ENCODE results near the gene MBTPS1. TPM values are rescaled to one million over a fixed set of nuclear protein-coding genes. Genes with fewer than 3 reads are reported as not detected.

MBTPS1 gene
- total and polyA plus RNA-seq, 10 of the 15 experiments (the other 5 are each of a cell fraction or from before 2014, with no cell fraction given), result 1.3 to 43.9 (median 35.2) TPM

DNA sequence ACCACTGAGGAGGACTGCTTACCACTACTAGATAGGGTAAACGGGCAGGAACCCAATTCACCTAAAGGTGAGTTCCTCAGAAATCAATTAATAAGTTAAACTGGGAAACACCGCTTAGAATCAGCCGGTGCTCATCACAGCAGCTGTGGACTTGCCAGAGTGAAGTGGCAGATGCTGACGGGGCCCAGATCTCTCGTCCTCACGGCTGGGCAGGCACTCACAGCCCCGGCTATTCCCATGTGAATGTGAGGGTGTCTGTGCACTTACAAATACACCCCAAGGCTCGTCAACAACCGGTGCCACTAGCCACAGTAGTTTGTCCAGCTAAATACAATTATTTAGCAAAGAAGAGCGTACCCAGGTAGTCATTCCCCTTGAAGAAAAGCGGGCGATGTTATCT, 29.7 kb downstream of the MBTPS1 start:
- BruUV-seq (replicated peaks), result no TSS peak
- ATAC-seq (no peak), DNase-seq (ENCODE audit: low read depth, low spot score) (no peak), FAIRE-seq (no peak)
- H3K27ac ChIP-seq (ENCODE audit: control insufficient read depth, insufficient read depth), result no peak overlapping the region
- SMC1A ChIA-PET (ENCODE audit: uncharacterized antibody, unreplicated experiment), result interaction anchor here (0.9 to 7.1 kb wide), 6 partner anchors 21 to 100 kb away, joined by 3 to 61 read pairs (median 5); partner anchors contain the start of gene TAF1C
- H4K20me1 ChIP-seq (ENCODE audit: control insufficient read depth, insufficient read depth), result peaks cover 10% of the 10 kb centered on the region
- RAD21 ChIA-PET (ENCODE audit: unreplicated experiment), result interaction anchor here (3.2 to 7.3 kb wide), 2 partner anchors 88 to 100 kb away, joined by 13 to 49 read pairs; partner anchors contain the start of gene TAF1C
- H3K79me2 ChIP-seq (ENCODE audit: control insufficient read depth, insufficient read depth, low read length), result no peaks in the 10 kb centered on the region
- H3K27me3 ChIP-seq (replicated peaks in 1 of 2; ENCODE audit: control insufficient read depth in 2 of 2, insufficient read depth in 2 of 2, low read length in 1 of 2), result no peaks in the 10 kb centered on the region
- H3K9me3 ChIP-seq (replicated peaks; ENCODE audit: control insufficient read depth, insufficient read depth, low read length), result no peaks in the 10 kb centered on the region
- H3K4me2 ChIP-seq (ENCODE audit: control insufficient read depth, insufficient read depth), result no peak overlapping the region
- H3K36me3 ChIP-seq (ENCODE audit: control insufficient read depth in 2 of 2, insufficient read depth in 2 of 2, low read length in 1 of 2), result peaks cover 18 to 41% of the 10 kb centered on the region in 2 experiments
- no peak overlapping the region for H2AFZ ChIP-seq (ENCODE audit: control insufficient read depth, low read depth, low read length)
- no peak for TF ChIP-seq TAF1 (IDR thresholded peaks at IDR 0.05; ENCODE audit: borderline replicate concordance, low read depth, low read length)
- no peak for TF ChIP-seq ZNF217 (IDR thresholded peaks at IDR 0.05)
- no peak for TF ChIP-seq MAX (IDR thresholded peaks at IDR 0.05; ENCODE audit: low read depth, low read length)
- TF ChIP-seq SIN3A (IDR thresholded peaks at IDR 0.05; ENCODE audit: low read depth, low read length), result no peak
- TF ChIP-seq TARDBP (IDR thresholded peaks at IDR 0.05; ENCODE audit: borderline replicate concordance), result no peak
- no peak for TF ChIP-seq BACH1 (IDR thresholded peaks at IDR 0.05; ENCODE audit: borderline replicate concordance)
- TF ChIP-seq SREBF1 (IDR thresholded peaks at IDR 0.05; ENCODE audit: low read length), result no peak
- TF ChIP-seq TCF7 (IDR thresholded peaks at IDR 0.05; ENCODE audit: borderline replicate concordance), result no peak
- TF ChIP-seq PML (IDR thresholded peaks at IDR 0.05; ENCODE audit: low read length), result no peak
- TF ChIP-seq EZH2 (IDR thresholded peaks at IDR 0.05; ENCODE audit: borderline replicate concordance, control insufficient read depth, low read depth, low read length), result no peak
- no peak for TF ChIP-seq ZZZ3 (IDR thresholded peaks at IDR 0.05; ENCODE audit: control insufficient read depth, insufficient read length, low read depth)
- TF ChIP-seq ZNF622 (IDR thresholded peaks at IDR 0.05), result no peak
- WGBS (ENCODE audit: insufficient coverage, insufficient replicate concordance, low lambda C conversion rate, missing lambda C conversion rate), result 90% methylated on average over 12 of the region's 12 CpGs
- intact Hi-C loops (cut with micrococcal nuclease; ENCODE audit: unreplicated experiment), result loop anchor here (5.0 kb wide), 1 partner anchor 220 kb away; no protein-coding TSS in a partner anchor
- POLR2A ChIA-PET, result interaction anchor here (0.5 kb wide), 1 partner anchor 403 kb away, joined by 5 read pairs; no protein-coding TSS in a partner anchor
- peaks cover 49% of the 10 kb centered on the region for H3K4me1 ChIP-seq (ENCODE audit: control insufficient read depth, insufficient read depth, low read length)
- no peak overlapping the region for H3K4me3 ChIP-seq
- CTCF ChIA-PET, result interaction anchor here (1.2 to 7.9 kb wide), 7 partner anchors 13 to 102 kb away, joined by 3 to 102 read pairs (median 7); partner anchors contain the start of genes ADAD2, MBTPS1 and TAF1C
- no peak overlapping the region for H3K9ac ChIP-seq (ENCODE audit: control insufficient read depth, insufficient read depth, low read length)
- in situ Hi-C loops (cut with MboI), result loop anchor here (5.0 kb wide), 2 partner anchors 55 to 100 kb away; partner anchors contain the start of gene TAF1C

Data from GM12878 (cell line).